ENCODE results near the gene RBCK1.
"Not testable (repeated sequence)": the region's sequence is repeated elsewhere in the genome, so short reads cannot be mapped to it uniquely, and the experiment has no call there.

Gene RBCK1

DNA sequence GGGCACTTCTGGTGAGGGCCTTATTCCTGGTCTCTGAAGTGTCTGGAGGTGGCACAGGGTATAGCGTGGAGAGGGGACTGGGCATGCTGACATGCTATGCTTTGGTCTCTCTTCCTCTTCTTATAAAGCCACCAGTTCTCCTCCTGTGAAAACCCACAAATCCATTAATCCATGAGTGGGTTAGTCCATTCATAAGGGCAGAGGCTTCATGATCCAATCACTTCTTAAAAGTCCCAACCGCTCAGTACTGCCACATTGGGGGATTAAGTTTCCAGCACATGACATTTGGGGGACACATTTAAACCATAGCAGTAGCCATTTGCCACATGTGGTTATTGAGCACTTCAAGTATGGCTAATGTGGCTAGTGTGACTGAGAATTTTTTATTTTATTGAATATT lies 31.3 kb upstream of the RBCK1 start:
- 38% methylated on average over 1 of the region's 2 CpGs for WGBS (ENCODE audit: insufficient coverage)
- Histone ChIP-seq H3K36me3 (ENCODE audit: control insufficient read depth in 4 of 4, insufficient read depth in 4 of 4, low read length in 3 of 4) (no peaks in the 10 kb centered on the region), H3K27me3 (replicated peaks in 2 of 5; ENCODE audit: control insufficient read depth in 4 of 5, insufficient read depth in 5 of 5, low read length in 4 of 5) (no peaks in the 10 kb centered on the region), H3K4me3 (ENCODE audit: control insufficient read depth in 1 of 7, extremely low read depth in 1 of 7, insufficient read depth in 4 of 7, low read depth in 2 of 7, low read length in 6 of 7) (no peak overlapping the region), H3K4me1 (ENCODE audit: control extremely low read depth in 1 of 4, control insufficient read depth in 4 of 4, insufficient read depth in 4 of 4, low read length in 3 of 4) (peaks cover 0 to 29% (median 21%) of the 10 kb centered on the region in 4 experiments), H3K9me3 (ENCODE audit: control extremely low read depth in 1 of 5, control insufficient read depth in 4 of 5, insufficient read depth in 2 of 5, low read depth in 1 of 5, low read length in 4 of 5) (no peaks in the 10 kb centered on the region), H3K27ac (ENCODE audit: insufficient read depth in 1 of 2, low read depth in 1 of 2, low read length in 2 of 2, poor library complexity in 1 of 2, severe bottlenecking in 2 of 2) (no peak overlapping the region)
- DNase-seq, result peak in 1 of 3 donors; percentile 37
- ChIA-PET CTCF (interaction anchor here (1.1 kb wide), 1 partner anchor 15 kb away, joined by 3 read pairs; no protein-coding TSS in a partner anchor), POLR2A (no interaction called here)

GRCh38 chr20:377578-377977 lies 30.5 kb upstream of the RBCK1 start:
- H3K9me3 ChIP-seq (ENCODE audit: control extremely low read depth in 1 of 5, control insufficient read depth in 4 of 5, insufficient read depth in 2 of 5, low read depth in 1 of 5, low read length in 4 of 5); H3K27me3 ChIP-seq (replicated peaks in 2 of 5; ENCODE audit: control insufficient read depth in 4 of 5, insufficient read depth in 5 of 5, low read length in 4 of 5); DNase-seq; H3K36me3 ChIP-seq (ENCODE audit: control insufficient read depth in 4 of 4, insufficient read depth in 4 of 4, low read length in 3 of 4); POLR2A ChIA-PET; H3K27ac ChIP-seq (ENCODE audit: insufficient read depth in 1 of 2, low read depth in 1 of 2, low read length in 2 of 2, poor library complexity in 1 of 2, severe bottlenecking in 2 of 2); H3K4me3 ChIP-seq (ENCODE audit: control insufficient read depth in 1 of 7, extremely low read depth in 1 of 7, insufficient read depth in 4 of 7, low read depth in 2 of 7, low read length in 6 of 7): not testable (repeated sequence)
- H3K4me1 ChIP-seq (ENCODE audit: control extremely low read depth in 1 of 4, control insufficient read depth in 4 of 4, insufficient read depth in 4 of 4, low read length in 3 of 4), result peaks cover 0 to 27% (median 19%) of the 10 kb centered on the region in 4 experiments
- CTCF ChIA-PET, result interaction anchor here (1.0 to 1.7 kb wide), 3 partner anchors 10 to 36 kb away, joined by 3 to 4 read pairs (median 3); no protein-coding TSS in a partner anchor
- WGBS (ENCODE audit: insufficient coverage), result 91% methylated on average over 12 of the region's 12 CpGs

- no peaks in the 10 kb centered on the region for H3K9me3 ChIP-seq (ENCODE audit: control extremely low read depth in 1 of 5, control insufficient read depth in 4 of 5, insufficient read depth in 2 of 5, low read depth in 1 of 5, low read length in 4 of 5)
- WGBS (ENCODE audit: insufficient coverage), result 93% methylated on average over 4 of the region's 5 CpGs
- H3K36me3 ChIP-seq (ENCODE audit: control insufficient read depth in 4 of 4, insufficient read depth in 4 of 4, low read length in 3 of 4), result no peaks in the 10 kb centered on the region
- ChIA-PET POLR2A (no interaction called here), CTCF (interaction anchor here (1.3 to 1.7 kb wide), 4 partner anchors 9 to 25 kb away, joined by 3 to 4 read pairs (median 3); no protein-coding TSS in a partner anchor)
- H3K4me3 ChIP-seq (ENCODE audit: control insufficient read depth in 1 of 7, extremely low read depth in 1 of 7, insufficient read depth in 4 of 7, low read depth in 2 of 7, low read length in 6 of 7), result no peak overlapping the region
- no peaks in the 10 kb centered on the region for H3K27me3 ChIP-seq (replicated peaks in 2 of 5; ENCODE audit: control insufficient read depth in 4 of 5, insufficient read depth in 5 of 5, low read length in 4 of 5)
- no peak for DNase-seq
- H3K4me1 ChIP-seq (ENCODE audit: control extremely low read depth in 1 of 4, control insufficient read depth in 4 of 4, insufficient read depth in 4 of 4, low read length in 3 of 4), result peaks cover 0 to 15% (median 9%) of the 10 kb centered on the region in 4 experiments
- peak overlapping the region in 1 of 2 experiments; percentile 54 for H3K27ac ChIP-seq (ENCODE audit: insufficient read depth in 1 of 2, low read depth in 1 of 2, low read length in 2 of 2, poor library complexity in 1 of 2, severe bottlenecking in 2 of 2)
Observed at GRCh38 chr20:378961-379336, 29.1 kb upstream of the RBCK1 start.

- DNase-seq, result peak; percentile 38 to 67 (median 56)
- H3K4me1 ChIP-seq (ENCODE audit: control extremely low read depth in 1 of 4, control insufficient read depth in 4 of 4, insufficient read depth in 4 of 4, low read length in 3 of 4), result peaks cover 0 to 15% (median 9%) of the 10 kb centered on the region in 4 experiments
- H3K9me3 ChIP-seq (ENCODE audit: control extremely low read depth in 1 of 5, control insufficient read depth in 4 of 5, insufficient read depth in 2 of 5, low read depth in 1 of 5, low read length in 4 of 5), result no peaks in the 10 kb centered on the region
- peak overlapping the region; percentile 57 to 86 (median 73) for H3K4me3 ChIP-seq (ENCODE audit: control insufficient read depth in 1 of 7, extremely low read depth in 1 of 7, insufficient read depth in 4 of 7, low read depth in 2 of 7, low read length in 6 of 7)
- 0% methylated on average over 62 of the region's 93 CpGs for WGBS (ENCODE audit: insufficient coverage)
- peak overlapping the region in 1 of 2 experiments; percentile 75 for H3K27ac ChIP-seq (ENCODE audit: insufficient read depth in 1 of 2, low read depth in 1 of 2, low read length in 2 of 2, poor library complexity in 1 of 2, severe bottlenecking in 2 of 2)
- CTCF ChIA-PET, result interaction anchor here (0.7 to 2.0 kb wide), 2 partner anchors 10 to 47 kb away, joined by 4 to 7 read pairs; no protein-coding TSS in a partner anchor
- H3K36me3 ChIP-seq (ENCODE audit: control insufficient read depth in 4 of 4, insufficient read depth in 4 of 4, low read length in 3 of 4), result peaks cover 0 to 4% (median 0%) of the 10 kb centered on the region in 4 experiments
- no peaks in the 10 kb centered on the region for H3K27me3 ChIP-seq (replicated peaks in 2 of 5; ENCODE audit: control insufficient read depth in 4 of 5, insufficient read depth in 5 of 5, low read length in 4 of 5)
- POLR2A ChIA-PET, result no interaction called here
Observed at GRCh38 chr20:380763-381580, 27.1 kb upstream of the RBCK1 start.

GRCh38 chr20:381581-382290 lies 26.4 kb upstream of the RBCK1 start:
- Histone ChIP-seq H3K4me1 (ENCODE audit: control extremely low read depth in 1 of 4, control insufficient read depth in 4 of 4, insufficient read depth in 4 of 4, low read length in 3 of 4) (peaks cover 0 to 15% (median 9%) of the 10 kb centered on the region in 4 experiments), H3K9me3 (ENCODE audit: control extremely low read depth in 1 of 5, control insufficient read depth in 4 of 5, insufficient read depth in 2 of 5, low read depth in 1 of 5, low read length in 4 of 5) (no peaks in the 10 kb centered on the region), H3K27ac (ENCODE audit: insufficient read depth in 1 of 2, low read depth in 1 of 2, low read length in 2 of 2, poor library complexity in 1 of 2, severe bottlenecking in 2 of 2) (peak overlapping the region in 1 of 2 experiments; percentile 71), H3K4me3 (ENCODE audit: control insufficient read depth in 1 of 7, extremely low read depth in 1 of 7, insufficient read depth in 4 of 7, low read depth in 2 of 7, low read length in 6 of 7) (peak overlapping the region; percentile 57 to 86 (median 73)), H3K36me3 (ENCODE audit: control insufficient read depth in 4 of 4, insufficient read depth in 4 of 4, low read length in 3 of 4) (peaks cover 0 to 4% (median 0%) of the 10 kb centered on the region in 4 experiments), H3K27me3 (replicated peaks in 2 of 5; ENCODE audit: control insufficient read depth in 4 of 5, insufficient read depth in 5 of 5, low read length in 4 of 5) (no peaks in the 10 kb centered on the region)
- DNase-seq, result peak; percentile 70 to 82 (median 70)
- WGBS (ENCODE audit: insufficient coverage), result 0% methylated on average over 8 of the region's 49 CpGs
- ChIA-PET CTCF (interaction anchor here (1.1 to 1.6 kb wide), 5 partner anchors 8 to 113 kb away, joined by 3 to 5 read pairs (median 3); no protein-coding TSS in a partner anchor), POLR2A (interaction anchor here (0.7 kb wide), 1 partner anchor 37 kb away, joined by 3 read pairs; no protein-coding TSS in a partner anchor)

DNA sequence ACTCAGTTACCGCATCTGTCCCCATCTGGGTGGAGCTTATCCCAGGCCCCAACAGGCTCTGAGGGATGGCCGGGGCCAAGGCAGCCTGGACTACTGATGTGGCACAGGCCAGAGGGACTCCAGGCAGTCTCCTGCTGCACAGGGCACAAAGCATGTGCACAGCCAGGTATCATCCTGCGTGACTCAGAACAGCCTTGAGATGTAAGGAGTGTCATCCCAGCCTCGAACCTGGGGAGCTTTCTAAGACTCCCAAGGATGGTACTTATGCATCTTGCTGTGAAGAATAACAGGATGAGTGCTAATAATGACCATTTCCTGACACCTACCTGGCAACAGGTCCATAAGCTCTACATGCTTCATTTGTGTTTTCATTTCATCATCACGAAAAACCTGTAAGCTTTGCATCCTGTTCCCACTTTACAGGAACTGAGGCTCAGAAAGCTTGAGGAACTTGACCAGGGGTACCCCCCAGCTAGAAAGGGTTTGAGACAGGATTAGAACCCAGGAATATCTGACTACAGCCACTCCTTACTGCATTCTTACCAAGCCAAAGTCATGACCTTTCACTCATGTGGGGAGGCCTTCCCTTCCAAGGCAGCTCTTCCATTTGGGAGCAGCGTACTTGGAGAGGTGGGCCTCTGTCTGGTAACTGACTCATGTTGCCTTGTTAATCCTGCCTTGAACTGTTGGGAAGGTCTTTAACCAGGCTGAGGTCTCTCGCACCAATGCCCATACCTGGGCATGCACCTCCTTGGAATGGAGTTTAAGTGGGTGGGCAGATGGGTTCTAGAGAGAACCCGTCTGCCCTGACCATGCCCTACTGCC lies 25.6 kb upstream of the RBCK1 start:
- peak overlapping the region in 6 of 7 experiments; percentile 42 to 86 (median 75) for H3K4me3 ChIP-seq (ENCODE audit: control insufficient read depth in 1 of 7, extremely low read depth in 1 of 7, insufficient read depth in 4 of 7, low read depth in 2 of 7, low read length in 6 of 7)
- peaks cover 0 to 6% (median under 1%) of the 10 kb centered on the region in 4 experiments for H3K36me3 ChIP-seq (ENCODE audit: control insufficient read depth in 4 of 4, insufficient read depth in 4 of 4, low read length in 3 of 4)
- peaks cover 0 to 15% (median 9%) of the 10 kb centered on the region in 4 experiments for H3K4me1 ChIP-seq (ENCODE audit: control extremely low read depth in 1 of 4, control insufficient read depth in 4 of 4, insufficient read depth in 4 of 4, low read length in 3 of 4)
- no peaks in the 10 kb centered on the region for H3K9me3 ChIP-seq (ENCODE audit: control extremely low read depth in 1 of 5, control insufficient read depth in 4 of 5, insufficient read depth in 2 of 5, low read depth in 1 of 5, low read length in 4 of 5)
- WGBS (ENCODE audit: insufficient coverage), result 75% methylated on average over 6 of the region's 8 CpGs
- ChIA-PET CTCF (interaction anchor here (1.1 to 1.6 kb wide), 6 partner anchors 9 to 112 kb away, joined by 3 to 5 read pairs (median 4); no protein-coding TSS in a partner anchor), POLR2A (interaction anchor here (0.7 to 0.9 kb wide), 3 partner anchors 16 to 50 kb away, joined by 3 read pairs; no protein-coding TSS in a partner anchor)
- H3K27ac ChIP-seq (ENCODE audit: insufficient read depth in 1 of 2, low read depth in 1 of 2, low read length in 2 of 2, poor library complexity in 1 of 2, severe bottlenecking in 2 of 2), result no peak overlapping the region
- no peaks in the 10 kb centered on the region for H3K27me3 ChIP-seq (replicated peaks in 2 of 5; ENCODE audit: control insufficient read depth in 4 of 5, insufficient read depth in 5 of 5, low read length in 4 of 5)
- DNase-seq, result no peak
